ENCODE data around the gene CSGALNACT2. TPM values are rescaled to one million over a fixed set of nuclear protein-coding genes. Genes with fewer than 3 reads are reported as not detected.

Gene CSGALNACT2
- total RNA-seq, 1 donor from 2014 or later = 38.7 TPM

GRCh38 chr10:43215758-43216455 is 77.7 kb downstream of the CSGALNACT2 start:
- no peaks in the 10 kb centered on the region for H3K9me3 Mint-ChIP-seq (ENCODE audit: low read depth)
- DNase-seq (ENCODE audit: low spot score) = peak; percentile 60
- no peaks in the 10 kb centered on the region for H3K36me3 Mint-ChIP-seq (ENCODE audit: low read depth)
- H3K4me3 Mint-ChIP-seq (ENCODE audit: unreplicated experiment) = no peak overlapping the region
- H3K4me1 Mint-ChIP-seq (ENCODE audit: low read depth) = peaks cover 5% of the 10 kb centered on the region
- peaks cover 10% of the 10 kb centered on the region for H3K27me3 Mint-ChIP-seq (ENCODE audit: low read depth)
- no peak for TF ChIP-seq CTCF (IDR thresholded peaks at IDR 0.05)
- no peak overlapping the region for H3K27ac Mint-ChIP-seq (ENCODE audit: unreplicated experiment)

GRCh38 chr10:43216931-43217562 is 78.8 kb downstream of the CSGALNACT2 start:
- Mint-ChIP-seq H3K36me3 (ENCODE audit: low read depth) (no peaks in the 10 kb centered on the region), H3K9me3 (ENCODE audit: low read depth) (no peaks in the 10 kb centered on the region), H3K4me3 (ENCODE audit: unreplicated experiment) (no peak overlapping the region), H3K27me3 (ENCODE audit: low read depth) (peaks cover 13% of the 10 kb centered on the region), H3K4me1 (ENCODE audit: low read depth) (peaks cover 5% of the 10 kb centered on the region), H3K27ac (ENCODE audit: unreplicated experiment) (no peak overlapping the region)
- TF ChIP-seq CTCF (IDR thresholded peaks at IDR 0.05) = no peak
- DNase-seq (ENCODE audit: low spot score) = peak; percentile 93

- Mint-ChIP-seq H3K9me3 (ENCODE audit: low read depth) (no peaks in the 10 kb centered on the region), H3K4me1 (ENCODE audit: low read depth) (peaks cover 5% of the 10 kb centered on the region), H3K4me3 (ENCODE audit: unreplicated experiment) (no peak overlapping the region), H3K27ac (ENCODE audit: unreplicated experiment) (no peak overlapping the region), H3K36me3 (ENCODE audit: low read depth) (no peaks in the 10 kb centered on the region), H3K27me3 (ENCODE audit: low read depth) (peaks cover 18% of the 10 kb centered on the region)
- no peak for TF ChIP-seq CTCF (IDR thresholded peaks at IDR 0.05)
- peak; percentile 78 for DNase-seq (ENCODE audit: low spot score)
Measured at GRCh38 chr10:43217563-43218205, 79.4 kb downstream of the CSGALNACT2 start.

GRCh38 chr10:43218206-43218950 is 80.1 kb downstream of the CSGALNACT2 start:
- peak; percentile 71 for DNase-seq (ENCODE audit: low spot score)
- no peak overlapping the region for H3K4me3 Mint-ChIP-seq (ENCODE audit: unreplicated experiment)
- peaks cover 24% of the 10 kb centered on the region for H3K27me3 Mint-ChIP-seq (ENCODE audit: low read depth)
- H3K36me3 Mint-ChIP-seq (ENCODE audit: low read depth) = no peaks in the 10 kb centered on the region
- H3K27ac Mint-ChIP-seq (ENCODE audit: unreplicated experiment) = no peak overlapping the region
- TF ChIP-seq CTCF (IDR thresholded peaks at IDR 0.05) = no peak
- H3K9me3 Mint-ChIP-seq (ENCODE audit: low read depth) = no peaks in the 10 kb centered on the region
- H3K4me1 Mint-ChIP-seq (ENCODE audit: low read depth) = peaks cover 5% of the 10 kb centered on the region
